ENCODE measurements around the gene TGM6.

TGM6 gene

DNA sequence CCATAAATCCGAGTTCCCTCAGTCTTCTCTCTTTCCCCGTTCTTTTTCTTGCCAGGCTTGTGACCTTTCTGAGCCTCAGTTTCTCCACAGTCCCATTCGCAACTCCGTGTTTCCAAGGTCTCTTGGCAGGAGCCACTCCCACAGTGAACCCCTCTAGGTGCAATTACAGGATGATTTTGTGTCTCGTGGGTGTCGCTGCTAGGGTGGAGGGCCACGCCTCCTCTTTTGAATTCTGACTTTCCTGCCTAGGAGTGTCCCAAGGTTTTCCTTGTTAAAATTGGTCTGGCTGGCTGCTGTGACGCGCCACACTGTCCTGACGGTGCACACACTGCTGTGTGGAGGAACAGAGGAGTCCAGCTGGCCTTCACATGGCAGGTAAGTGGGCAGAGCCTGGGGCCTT, at the start of gene TGM6:
Gene TGM6, plus strand, starts transcription at position 301 of the 400 bp plus-strand sequence. Its CDS starts 68 bp downstream, at position 369.
- DNase-seq (ENCODE audit: low read depth) = no peak

DNA sequence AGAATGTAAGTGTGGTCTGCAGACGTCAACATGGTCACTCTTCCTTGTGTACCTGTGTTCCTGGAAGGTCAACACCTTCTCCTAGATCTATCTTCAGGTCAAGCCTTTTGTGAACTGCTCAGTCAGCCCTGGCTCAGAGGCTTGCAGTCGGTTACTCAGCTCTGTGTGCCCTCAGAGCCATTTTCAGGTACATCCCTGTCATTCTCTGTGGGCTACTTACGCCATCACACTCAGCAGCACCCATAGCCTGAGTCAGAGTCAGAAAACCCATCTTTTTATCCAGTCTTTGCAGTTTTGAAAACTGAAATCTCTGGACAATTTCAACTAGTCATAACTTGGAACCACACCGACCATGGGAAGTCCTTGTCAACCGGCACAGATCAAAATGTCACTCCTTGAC, 49.6 kb upstream of the TGM6 start:
- no peak for DNase-seq (ENCODE audit: low read depth)

DNA sequence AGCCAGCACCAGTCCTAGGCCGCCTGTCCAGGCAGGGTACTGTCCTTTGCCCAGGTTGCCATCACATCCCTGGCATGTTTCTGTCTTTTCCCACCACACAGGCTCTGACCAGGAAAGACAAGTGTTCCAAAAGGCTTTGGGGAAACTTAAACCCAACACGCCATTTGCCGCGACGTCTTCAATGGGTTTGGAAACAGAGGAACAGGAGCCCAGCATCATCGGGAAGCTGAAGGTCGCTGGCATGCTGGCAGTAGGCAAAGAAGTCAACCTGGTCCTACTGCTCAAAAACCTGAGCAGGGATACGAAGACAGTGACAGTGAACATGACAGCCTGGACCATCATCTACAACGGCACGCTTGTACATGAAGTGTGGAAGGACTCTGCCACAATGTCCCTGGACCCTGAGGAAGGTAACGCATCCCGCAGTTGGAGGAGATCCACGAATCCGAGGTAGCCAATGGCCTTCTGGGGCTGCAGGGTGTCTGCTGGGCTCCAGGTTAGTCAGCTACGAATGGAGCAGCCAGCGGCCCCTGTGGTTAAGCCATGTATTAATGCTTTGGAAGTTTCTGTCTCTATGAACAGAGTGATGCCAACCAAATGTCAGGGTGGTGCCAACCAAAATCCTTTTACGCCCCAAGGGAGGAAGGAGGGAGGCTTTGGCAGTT, 48.7 kb upstream of the TGM6 start:
- no peak for DNase-seq (ENCODE audit: low read depth)

DNA sequence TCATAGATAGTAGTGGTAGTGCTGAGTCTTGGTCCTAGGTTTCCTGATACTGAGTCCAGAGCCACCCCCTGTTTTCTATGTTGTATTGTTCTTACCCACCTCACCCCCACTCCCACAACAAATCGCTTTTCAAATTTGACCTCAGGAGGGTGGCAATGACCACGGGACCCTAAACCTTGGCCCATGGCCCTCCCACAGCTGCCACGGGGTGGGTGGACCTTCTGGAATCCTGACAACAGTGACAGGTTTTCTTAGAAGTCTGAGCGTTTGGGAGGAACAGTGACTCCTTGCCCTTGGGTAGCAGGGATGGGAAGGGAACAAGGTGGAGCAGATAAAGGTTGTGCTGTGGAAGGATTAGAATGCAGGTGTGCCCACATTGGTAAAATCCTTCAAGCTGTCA, 48.0 kb upstream of the TGM6 start:
- DNase-seq (ENCODE audit: low read depth) = no peak

DNA sequence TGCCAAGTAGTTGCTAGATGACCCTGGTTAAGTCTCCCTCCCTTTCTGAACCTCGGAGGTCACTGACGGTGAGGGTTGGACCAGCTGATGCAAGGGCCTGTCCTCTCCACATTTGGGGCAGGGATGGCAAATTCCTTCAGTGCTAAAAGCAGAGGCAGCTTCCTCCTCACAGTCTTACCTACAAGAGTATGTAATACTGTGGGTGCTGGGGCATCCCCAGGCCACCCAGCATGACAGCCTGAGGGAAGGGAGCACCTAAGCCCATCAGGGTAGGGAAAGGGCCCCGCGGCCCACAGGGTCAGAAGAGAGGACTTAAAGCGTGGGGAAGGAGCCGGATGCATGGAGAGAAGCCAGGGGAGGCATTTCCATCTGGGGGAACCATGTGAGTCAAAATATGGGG, 46.9 kb upstream of the TGM6 start:
- no peak for DNase-seq (ENCODE audit: low read depth)

DNA sequence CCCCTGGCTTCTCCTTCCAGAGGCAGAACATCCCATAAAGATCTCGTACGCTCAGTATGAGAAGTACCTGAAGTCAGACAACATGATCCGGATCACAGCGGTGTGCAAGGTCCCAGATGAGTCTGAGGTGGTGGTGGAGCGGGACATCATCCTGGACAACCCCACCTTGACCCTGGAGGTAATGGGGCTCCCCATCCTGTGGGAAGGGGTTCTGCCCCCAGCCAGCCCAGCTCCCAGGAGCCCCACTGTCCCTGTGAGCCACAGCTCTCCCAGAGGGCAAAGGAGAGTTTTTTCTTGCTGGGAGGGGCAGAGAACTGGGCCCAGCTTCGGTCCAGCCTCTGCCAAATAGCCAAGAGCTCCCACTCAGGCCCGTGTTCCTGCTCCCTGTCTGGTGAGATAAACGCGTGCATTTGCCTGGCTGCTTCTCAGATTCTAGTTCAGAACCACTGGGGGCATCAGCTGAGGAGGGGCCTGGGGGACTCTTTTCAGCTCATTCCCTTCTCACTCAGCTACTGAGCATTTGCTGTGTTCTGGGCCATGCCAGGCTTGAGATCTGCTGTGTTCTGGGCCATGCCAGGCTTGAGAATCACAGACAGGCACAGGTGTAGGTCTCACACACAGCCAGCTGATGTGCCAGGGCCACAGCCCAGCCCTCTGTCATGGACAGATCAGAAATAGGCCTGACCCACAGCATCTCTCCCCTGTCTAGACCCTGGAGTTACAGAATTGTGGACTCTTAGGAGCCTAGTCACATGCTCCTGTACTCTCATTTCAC, 45.4 kb upstream of the TGM6 start:
- no peak for DNase-seq (ENCODE audit: low read depth)

DNA sequence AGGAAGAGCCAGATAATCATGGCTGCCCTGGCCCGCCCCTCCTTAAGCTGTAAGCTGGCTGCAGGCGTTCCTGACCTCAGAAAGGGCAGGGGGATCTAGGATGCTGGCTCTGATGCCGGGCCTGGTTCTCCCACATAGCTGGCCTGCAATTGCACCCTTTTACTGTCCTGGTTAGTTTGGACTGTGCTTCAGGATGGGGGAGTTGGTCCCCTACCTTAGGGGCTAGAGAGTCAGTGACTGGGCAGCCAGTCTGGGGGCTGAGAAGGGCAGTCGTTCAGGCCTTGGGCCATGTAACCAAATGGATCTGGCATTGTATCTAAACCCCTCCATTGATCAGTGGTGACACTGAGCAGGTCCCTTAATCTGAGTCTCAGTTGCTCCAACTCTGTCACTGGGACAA, 44.2 kb upstream of the TGM6 start:
- no peak for DNase-seq (ENCODE audit: low read depth)

DNA sequence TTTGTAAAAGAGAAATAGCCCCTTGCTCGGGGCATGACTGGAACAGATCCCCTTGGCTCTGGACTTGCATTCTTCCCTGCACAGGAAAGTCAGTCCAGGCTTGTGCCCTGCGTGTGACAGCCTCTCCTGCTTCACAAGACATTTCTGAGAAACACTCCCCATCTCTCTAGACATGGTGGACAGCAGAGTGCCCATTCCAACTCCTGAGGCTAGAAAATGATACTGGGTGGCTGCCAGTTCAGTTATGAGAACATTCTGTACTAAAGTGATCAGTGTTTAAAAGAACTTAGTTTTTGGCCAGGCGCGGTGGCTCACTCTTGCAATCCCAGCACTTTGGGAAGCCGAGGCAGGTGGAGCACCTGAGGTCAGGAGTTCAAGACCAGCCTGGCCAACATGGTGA, 43.6 kb upstream of the TGM6 start:
- DNase-seq (ENCODE audit: low read depth) = no peak

DNA sequence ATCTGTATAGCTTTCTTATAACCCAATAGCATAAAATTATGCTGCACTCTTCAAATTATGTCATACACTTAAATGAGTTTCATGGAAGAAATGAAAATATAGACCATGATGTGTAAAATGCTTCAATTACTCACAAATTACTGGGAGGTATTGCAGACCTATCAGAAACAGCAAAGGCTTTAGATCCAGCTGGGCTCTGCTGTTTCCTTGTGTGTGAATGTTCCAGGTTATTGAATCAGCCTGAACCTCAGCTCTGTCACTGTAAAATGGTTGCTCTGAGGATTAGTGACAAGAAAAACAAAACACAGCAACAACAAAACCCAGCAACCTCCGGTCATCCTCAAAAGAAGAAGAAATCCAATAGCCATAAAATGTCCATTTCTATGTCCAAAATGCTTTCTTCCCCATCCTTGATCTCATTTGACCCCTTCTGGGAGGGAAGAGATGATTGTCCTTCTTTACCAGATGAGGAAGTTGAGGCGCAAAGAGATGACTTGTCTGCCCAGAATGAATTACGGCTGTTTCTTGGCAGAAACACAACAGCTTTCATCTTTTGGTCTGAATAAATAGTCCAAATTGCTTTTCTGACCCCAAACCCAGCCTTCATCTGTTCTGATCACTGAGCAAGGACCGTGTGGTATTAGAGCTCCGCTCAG, 42.2 kb upstream of the TGM6 start:
- no peak for DNase-seq (ENCODE audit: low read depth)

DNA sequence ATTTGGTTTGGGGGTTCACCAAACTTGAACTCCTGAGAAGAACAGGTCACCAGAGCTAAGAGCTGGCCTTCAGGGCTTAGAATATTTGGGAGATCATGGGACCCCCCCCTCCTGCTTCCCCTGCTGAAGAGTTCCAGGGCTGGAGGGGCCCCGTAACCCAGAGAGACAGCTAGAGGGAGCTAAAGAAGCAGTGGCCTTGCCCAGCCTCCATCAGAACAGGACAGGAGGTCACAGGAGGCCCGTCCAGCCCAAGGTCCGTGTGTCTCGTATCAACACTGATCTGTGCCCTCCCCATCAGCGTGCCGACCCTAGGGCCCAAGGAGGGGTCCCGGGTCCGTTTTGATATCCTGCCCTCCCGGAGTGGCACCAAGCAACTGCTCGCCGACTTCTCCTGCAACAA, 40.6 kb upstream of the TGM6 start:
- no peak for DNase-seq (ENCODE audit: low read depth)

DNA sequence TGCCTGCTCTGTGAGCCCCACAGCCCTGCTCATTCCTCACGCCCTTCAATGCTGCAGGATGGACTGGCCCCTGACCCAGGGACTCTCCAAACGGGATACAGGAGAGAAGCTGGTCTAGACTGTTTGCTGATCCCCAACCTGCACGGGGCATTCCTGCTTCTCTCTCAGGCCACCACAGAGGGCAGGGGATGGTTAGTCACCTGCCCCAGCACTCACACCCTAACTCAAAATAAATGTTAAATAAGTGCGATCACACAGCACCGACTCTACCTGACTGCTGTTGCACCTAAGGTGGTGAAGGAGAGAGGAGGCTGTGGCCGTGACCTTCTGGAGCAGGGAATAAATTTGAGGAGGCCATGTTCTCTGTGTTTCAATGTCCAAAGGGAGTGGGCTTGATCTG, 39.9 kb upstream of the TGM6 start:
- no peak for DNase-seq (ENCODE audit: low read depth)

DNA sequence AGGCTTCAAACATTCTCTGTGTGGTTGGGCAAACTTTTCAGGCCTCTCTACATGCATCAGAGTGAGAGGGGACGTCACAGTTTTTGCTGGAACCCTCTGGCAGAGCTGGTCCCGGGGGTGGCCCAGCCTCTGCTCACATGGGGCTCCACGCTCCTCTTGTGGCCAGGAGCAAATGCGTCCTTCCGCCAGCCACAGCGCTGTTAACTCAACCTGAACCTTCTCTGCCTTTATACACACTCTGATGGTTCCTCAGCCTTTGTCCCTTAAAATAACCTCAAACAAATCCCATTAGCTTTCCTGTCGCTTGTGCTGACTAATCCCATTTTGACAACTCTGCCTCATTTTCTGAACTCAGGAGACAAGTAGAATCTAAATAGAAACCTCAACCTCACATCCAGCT, 39.4 kb upstream of the TGM6 start:
- DNase-seq (ENCODE audit: low read depth) = no peak

DNA sequence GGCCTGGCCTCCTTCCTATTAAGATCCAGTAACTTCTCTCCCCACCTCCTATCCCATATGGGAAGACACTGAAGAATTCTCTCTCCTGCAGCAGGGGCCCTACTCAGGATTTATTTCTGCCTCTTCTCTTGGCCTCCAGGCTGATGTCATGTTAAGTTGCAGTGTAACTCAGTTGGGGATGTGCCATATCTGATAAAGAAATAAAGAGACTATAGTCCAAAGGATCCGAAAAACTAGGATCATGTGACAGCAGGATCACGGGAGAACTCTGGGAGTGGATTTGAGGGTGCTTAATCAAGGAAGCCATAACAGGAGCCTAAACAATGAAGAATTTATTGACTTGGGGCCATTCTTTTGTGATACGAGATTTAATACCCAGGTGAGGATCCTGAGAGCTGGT, 38.5 kb upstream of the TGM6 start:
- DNase-seq (ENCODE audit: low read depth) = no peak

DNA sequence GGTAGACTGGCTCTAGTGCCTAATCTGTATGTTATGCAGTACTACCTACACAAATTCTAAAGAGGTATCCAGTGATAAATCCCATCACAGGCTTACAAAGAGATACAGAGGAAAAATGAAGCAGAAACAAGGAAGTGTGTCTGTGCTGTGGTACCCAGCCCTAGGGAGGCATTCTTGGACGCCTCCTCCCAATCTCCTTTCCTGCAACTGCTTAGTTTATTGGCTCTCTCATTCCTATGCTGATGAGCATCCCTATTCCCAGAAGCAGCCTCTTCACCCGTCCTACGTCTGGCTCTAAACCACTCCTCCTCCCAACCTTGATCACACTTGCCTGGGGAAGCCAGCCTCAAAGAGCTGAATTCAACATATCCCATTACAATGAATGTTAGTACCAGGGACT, 34.5 kb upstream of the TGM6 start:
- no peak for DNase-seq (ENCODE audit: low read depth)

DNA sequence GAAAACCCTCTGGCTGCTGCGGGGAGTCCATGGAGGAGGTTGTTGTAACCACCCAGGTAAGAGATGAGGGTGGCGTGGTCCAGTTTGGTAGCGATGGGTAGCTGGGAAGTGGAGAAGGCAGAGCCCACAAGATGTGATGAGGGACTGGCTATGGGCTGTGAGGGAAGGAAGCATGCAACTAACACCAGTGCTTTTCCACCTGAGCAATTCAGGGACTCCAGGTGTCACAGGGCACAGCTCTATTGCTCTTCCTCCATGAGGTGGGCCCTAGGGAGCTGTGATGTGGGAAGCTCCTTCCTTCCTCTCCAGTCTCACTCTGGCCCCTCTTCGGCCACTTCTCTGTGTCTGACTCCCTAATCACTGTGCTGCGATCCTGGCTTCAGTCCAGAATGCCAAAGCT, 32.4 kb upstream of the TGM6 start:
- DNase-seq (ENCODE audit: low read depth) = no peak

DNA sequence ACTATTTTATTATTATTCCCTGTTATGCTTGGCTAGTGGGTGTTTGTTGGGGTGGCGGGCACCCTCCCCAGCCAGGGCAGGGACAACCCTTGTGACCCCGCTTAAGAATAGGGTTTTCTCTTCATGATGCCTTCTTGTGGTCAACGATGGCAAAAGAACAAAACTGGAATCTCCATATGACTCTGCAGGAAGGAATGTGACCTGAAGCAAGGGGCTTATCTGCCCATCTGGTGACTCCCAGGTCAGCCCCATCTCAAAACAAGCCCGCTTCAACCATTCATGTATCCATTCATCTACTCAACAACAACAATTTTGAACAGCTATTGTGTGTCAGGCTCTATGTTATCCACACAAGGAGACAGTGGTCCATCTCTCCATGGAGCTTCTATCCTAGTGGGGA, 30.9 kb upstream of the TGM6 start:
- no peak for DNase-seq (ENCODE audit: low read depth)

DNA sequence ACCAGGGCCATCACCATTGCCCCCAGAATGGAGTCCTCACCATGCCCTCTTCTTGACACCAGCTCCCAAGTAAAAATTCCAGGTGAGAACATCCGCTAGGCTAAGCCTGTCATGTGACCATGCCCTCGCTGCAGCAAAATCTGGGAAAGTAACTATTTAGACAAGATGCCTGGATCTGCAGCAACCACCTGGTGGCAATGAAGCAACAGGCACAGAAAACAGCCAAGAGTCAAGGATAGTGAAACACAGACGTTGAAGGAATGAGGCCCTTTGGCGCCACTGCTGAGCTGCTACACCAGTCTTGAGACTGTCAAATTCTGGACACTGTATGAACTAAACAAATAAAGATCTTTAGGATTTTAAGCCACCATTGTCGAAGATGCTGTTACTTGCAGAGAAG, 30.1 kb upstream of the TGM6 start:
- DNase-seq (ENCODE audit: low read depth) = no peak

DNA sequence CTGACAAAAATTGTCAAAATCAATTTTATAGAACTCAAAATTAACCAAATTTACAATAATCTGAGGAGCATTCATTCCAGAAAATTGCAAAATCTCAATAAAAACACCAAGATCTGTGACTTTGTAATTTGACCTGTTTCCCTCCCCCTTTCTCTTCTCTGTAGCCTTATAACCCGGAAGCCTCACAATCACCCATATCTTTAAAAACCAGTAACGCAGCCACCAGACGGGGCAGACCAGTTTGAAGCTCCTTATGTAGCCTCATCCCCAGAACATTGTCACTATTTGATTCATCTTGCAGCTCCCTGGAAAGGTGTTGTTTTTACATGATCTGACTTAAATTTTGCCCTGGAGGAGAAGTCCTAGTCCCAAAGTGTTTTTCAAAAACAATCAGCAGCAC, 27.5 kb upstream of the TGM6 start:
- DNase-seq (ENCODE audit: low read depth) = no peak

DNA sequence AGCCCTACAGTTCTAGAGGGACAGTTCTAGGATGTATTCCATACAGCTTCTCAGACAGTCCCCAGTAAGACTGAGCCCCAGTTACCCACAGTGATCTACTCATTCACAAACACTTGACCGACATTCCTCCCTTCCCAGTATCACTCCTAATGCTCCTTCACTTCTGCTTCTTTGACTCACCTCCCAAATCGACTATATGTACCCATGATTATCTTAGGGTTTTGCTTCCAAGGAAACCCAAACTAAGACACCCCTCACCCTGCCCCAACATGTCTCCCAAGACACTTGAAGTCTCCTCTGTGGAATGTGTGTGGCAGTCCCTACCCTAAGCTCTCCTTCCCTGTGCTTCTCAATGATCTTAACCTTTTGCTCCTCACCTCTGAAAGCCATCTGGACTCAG, 23.6 kb upstream of the TGM6 start:
- DNase-seq (ENCODE audit: low read depth) = no peak

DNA sequence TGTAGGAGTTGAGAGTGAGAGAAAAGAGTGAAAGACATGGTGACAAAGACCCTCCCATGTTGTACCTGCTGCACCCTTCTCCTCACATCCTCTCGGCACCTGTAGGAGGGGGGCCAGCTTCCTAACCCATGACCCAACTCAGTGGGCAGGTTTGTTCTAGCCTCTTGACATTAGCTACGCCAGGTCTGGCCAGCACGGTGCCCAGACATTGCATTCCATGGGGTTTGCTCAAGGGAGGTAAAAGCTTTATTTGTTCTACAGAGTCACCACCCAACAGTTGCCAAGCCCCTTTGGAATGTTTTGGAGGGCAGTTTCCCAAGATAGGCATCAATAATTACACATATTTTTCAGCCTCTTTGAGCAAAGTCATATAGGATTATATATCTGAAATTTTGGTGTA, 22.7 kb upstream of the TGM6 start:
- DNase-seq (ENCODE audit: low read depth) = no peak

DNA sequence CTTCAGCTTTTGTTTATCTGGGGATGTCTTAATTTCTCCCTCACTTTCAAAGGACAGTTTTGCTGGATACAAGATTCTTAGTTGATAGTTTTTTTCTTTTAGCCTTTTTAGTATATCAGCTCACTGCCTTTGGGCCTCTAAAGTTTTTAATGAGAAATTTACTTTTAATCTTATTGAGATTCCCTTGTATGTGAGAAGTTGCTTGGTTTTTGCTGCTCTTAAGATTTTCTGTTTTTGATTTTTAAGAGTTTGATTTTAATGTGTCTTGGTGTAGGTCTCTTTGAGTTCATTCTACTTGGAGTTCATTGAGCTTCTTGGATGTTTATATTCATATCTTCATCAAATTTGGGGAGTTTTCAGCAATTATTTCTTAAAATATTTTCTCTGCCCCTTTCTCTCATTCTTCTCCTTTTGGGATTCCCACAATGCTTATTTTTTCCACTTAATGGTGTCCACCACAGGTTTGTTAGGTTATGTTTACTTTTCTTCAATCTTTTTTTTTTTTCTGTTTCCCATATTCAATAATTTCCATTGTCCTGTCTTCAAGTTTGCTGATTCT, 19.6 kb upstream of the TGM6 start:
- no peak for DNase-seq (ENCODE audit: low read depth)

DNA sequence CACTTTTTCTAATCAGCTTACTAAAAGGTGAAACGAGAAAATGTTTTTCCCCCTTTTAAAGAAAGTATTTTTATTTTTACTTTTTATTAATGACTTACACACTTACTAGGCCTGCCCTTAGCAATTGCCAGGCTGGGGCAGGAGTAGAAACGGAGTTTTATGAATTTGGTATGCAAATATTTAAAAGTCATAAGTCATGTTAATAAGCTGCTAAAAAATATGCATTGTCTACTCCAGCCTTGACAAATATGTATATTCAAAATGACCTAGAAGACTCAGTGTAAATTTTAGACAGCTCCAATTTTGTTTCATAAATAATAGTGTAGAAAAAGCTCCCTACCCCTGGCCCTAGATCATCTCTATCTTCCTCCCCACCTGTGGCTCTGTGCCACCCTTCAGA, 17.5 kb upstream of the TGM6 start:
- no peak for DNase-seq (ENCODE audit: low read depth)

DNA sequence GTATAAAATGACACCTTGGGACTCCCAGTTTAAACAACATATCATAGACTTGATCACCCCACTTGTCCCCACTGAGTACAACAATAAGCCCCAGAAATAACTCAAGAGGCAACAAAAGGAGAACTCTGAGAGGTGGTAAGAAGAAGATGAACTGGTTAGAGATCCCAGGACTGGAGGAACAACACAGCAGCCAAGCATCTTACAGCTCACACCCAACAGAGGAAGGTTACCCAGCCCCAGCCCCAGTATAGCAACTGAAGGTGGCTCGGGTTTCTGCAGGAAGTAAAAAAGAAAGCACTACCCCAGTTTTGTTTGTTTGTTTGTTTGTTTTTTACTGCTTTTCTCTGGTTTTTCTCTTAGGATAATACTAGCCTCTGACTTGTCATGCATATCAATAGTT, 17.1 kb upstream of the TGM6 start:
- DNase-seq (ENCODE audit: low read depth) = no peak

Data from stimulated activated CD4-positive, alpha-beta T cell treated with anti-CD3 and anti-CD28 coated beads, Interleukin-2, amount 100 ng/mL, for 4 hours (primary cell).